Glutamatergic neuron (in vitro differentiated cells): ENCODE results near the gene HTR2A. TPM values are rescaled to one million over a fixed set of nuclear protein-coding genes. Genes with fewer than 3 reads are reported as not detected.

ENCODE experiments used
- DNase-seq: peaks from one replicate; pipeline ENCODE4 v3.0.0; 2022
- H3K27ac Mint-ChIP-seq: one replicate; pipeline ENCODE4 v1.8.0; 2020; ENCODE audit warnings: mild to moderate bottlenecking, mixed read lengths, inconsistent platforms; ENCODE audit not compliant: unreplicated experiment
- H3K27me3 Mint-ChIP-seq: one replicate; pipeline ENCODE4 v1.8.0; 2020; ENCODE audit warnings: mild to moderate bottlenecking, moderate library complexity, mixed read lengths, inconsistent platforms; ENCODE audit not compliant: unreplicated experiment
- H3K36me3 Mint-ChIP-seq: one replicate; pipeline ENCODE4 v1.8.0; 2020; ENCODE audit warnings: mild to moderate bottlenecking, mixed read lengths, inconsistent platforms; ENCODE audit not compliant: unreplicated experiment
- H3K4me1 Mint-ChIP-seq: one replicate; pipeline ENCODE4 v1.8.0; 2020; ENCODE audit warnings: mild to moderate bottlenecking, low read depth, mixed read lengths, inconsistent platforms; ENCODE audit not compliant: unreplicated experiment
- H3K4me3 Mint-ChIP-seq: one replicate; pipeline ENCODE4 v1.8.0; 2020; ENCODE audit warnings: mild to moderate bottlenecking, mixed read lengths, inconsistent platforms; ENCODE audit not compliant: unreplicated experiment
- H3K9me3 Mint-ChIP-seq: one replicate; pipeline ENCODE4 v1.8.0; 2020; ENCODE audit warnings: mild to moderate bottlenecking, moderate library complexity, mixed read lengths, inconsistent platforms; ENCODE audit not compliant: unreplicated experiment
- CTCF ChIP-seq: fragments of 200-600 bp; sonication (generic); IDR thresholded peaks from one replicate; pipeline ENCODE4 v1.5.0; 2021; ENCODE audit not compliant: partially characterized antibody, unreplicated experiment
- total RNA-seq: library from RNA; stranded (reverse); fragmentation: NEBNext Ultra II Directional; extraction: Animal tissue kit (Norgen Biotek cat#: 25700); gene quantifications from one replicate; pipeline ENCODE4 v1.2.1, GENCODE V29; 2021; ENCODE audit not compliant: unreplicated experiment

Gene HTR2A
- total RNA-seq, 1 donor from 2014 or later = not detected

GRCh38 chr13:46845146-46845545 lies 51.7 kb downstream of the HTR2A start:
- no peak overlapping the region for H3K27ac Mint-ChIP-seq

GRCh38 chr13:46844431-46844830 lies 52.4 kb downstream of the HTR2A start:
- Mint-ChIP-seq H3K9me3 (no peaks in the 10 kb centered on the region), H3K27me3 (no peaks in the 10 kb centered on the region), H3K4me3 (no peak overlapping the region), H3K4me1 (no peaks in the 10 kb centered on the region), H3K36me3 (no peaks in the 10 kb centered on the region), H3K27ac (no peak overlapping the region)
- DNase-seq = no peak
- TF ChIP-seq CTCF = no peak

More at GRCh38 chr13:46845146-46845545, 51.7 kb downstream of the HTR2A start:
- Mint-ChIP-seq H3K27me3 (no peaks in the 10 kb centered on the region), H3K36me3 (no peaks in the 10 kb centered on the region), H3K4me3 (no peak overlapping the region), H3K9me3 (no peaks in the 10 kb centered on the region), H3K4me1 (no peaks in the 10 kb centered on the region)
- no peak for DNase-seq
- no peak for TF ChIP-seq CTCF

GRCh38 chr13:46839399-46839798 lies 57.5 kb downstream of the HTR2A start:
- no peaks in the 10 kb centered on the region for H3K36me3 Mint-ChIP-seq
- no peaks in the 10 kb centered on the region for H3K27me3 Mint-ChIP-seq
- DNase-seq = no peak
- TF ChIP-seq CTCF = no peak
- no peaks in the 10 kb centered on the region for H3K9me3 Mint-ChIP-seq
- no peak overlapping the region for H3K4me3 Mint-ChIP-seq
- H3K4me1 Mint-ChIP-seq = no peaks in the 10 kb centered on the region
- no peak overlapping the region for H3K27ac Mint-ChIP-seq

- H3K4me3 Mint-ChIP-seq = no peak overlapping the region
- no peaks in the 10 kb centered on the region for H3K27me3 Mint-ChIP-seq
- no peak for TF ChIP-seq CTCF
- no peaks in the 10 kb centered on the region for H3K36me3 Mint-ChIP-seq
- H3K9me3 Mint-ChIP-seq = no peaks in the 10 kb centered on the region
- no peak overlapping the region for H3K27ac Mint-ChIP-seq
- no peak for DNase-seq
- no peaks in the 10 kb centered on the region for H3K4me1 Mint-ChIP-seq
Observed at GRCh38 chr13:46834657-46835056, 62.2 kb downstream of the HTR2A start.

- peak; percentile 38 for DNase-seq
- H3K4me1 Mint-ChIP-seq = no peaks in the 10 kb centered on the region
- H3K4me3 Mint-ChIP-seq = no peak overlapping the region
- no peaks in the 10 kb centered on the region for H3K36me3 Mint-ChIP-seq
- H3K27me3 Mint-ChIP-seq = no peaks in the 10 kb centered on the region
- peak; percentile 89 for TF ChIP-seq CTCF
- no peaks in the 10 kb centered on the region for H3K9me3 Mint-ChIP-seq
- H3K27ac Mint-ChIP-seq = no peak overlapping the region
Observed at GRCh38 chr13:46831588-46832194, 65.2 kb downstream of the HTR2A start.
